Lung (tissue), 12 donors: ENCODE results near the gene EGF. TPM values are rescaled to one million over a fixed set of nuclear protein-coding genes. Genes with fewer than 3 reads are reported as not detected.
A peak's percentile ranks its signal among the peaks of the same experiment; 100 is the strongest.

Source experiments
- ATAC-seq: fragments of 200-7000 bp; cut with Tn5 transposase; one replicate; pipeline ENCODE4 v1.9.1; 2020; ENCODE audit warnings: moderate number of reproducible peaks; ENCODE audit not compliant: insufficient read depth, low FRiP score
- DNase-seq, 3 donors: peaks; one replicate each; pipeline ENCODE4 v3.0.0-alpha.2; 2013 to 2017
- H3K27ac ChIP-seq, 2 donors: one replicate each; pipeline ENCODE4 v1.5.1; 2013; ENCODE audit warnings: mild to moderate bottlenecking in 2 of 2, moderate library complexity in 2 of 2, control low read depth in 1 of 2, inconsistent platforms in 1 of 2, low read depth in 1 of 2, low read length in 1 of 2
- H3K27me3 ChIP-seq, 3 donors: one replicate each; pipeline ENCODE4 v1.5.1; 2013; ENCODE audit warnings: low read length in 2 of 3; ENCODE audit not compliant: control insufficient read depth in 3 of 3, insufficient read depth in 3 of 3
- H3K36me3 ChIP-seq, 4 donors: one replicate each; pipeline ENCODE4 v1.5.1; 2013; ENCODE audit warnings: low read length in 4 of 4, mild to moderate bottlenecking in 1 of 4, moderate library complexity in 1 of 4; ENCODE audit not compliant: control insufficient read depth in 4 of 4, insufficient read depth in 4 of 4
- H3K4me1 ChIP-seq, 5 donors: one replicate each; pipeline ENCODE4 v1.5.1; 2013; ENCODE audit warnings: low read length in 5 of 5, mild to moderate bottlenecking in 2 of 5, moderate library complexity in 1 of 5; ENCODE audit not compliant: control insufficient read depth in 5 of 5, insufficient read depth in 5 of 5
- H3K4me3 ChIP-seq: one replicate; pipeline ENCODE4 v1.5.1; 2013; ENCODE audit warnings: mild to moderate bottlenecking, control low read depth, moderate library complexity
- H3K9ac ChIP-seq, 2 donors: one replicate each; pipeline ENCODE4 v1.5.1; 2013; ENCODE audit warnings: low read length in 2 of 2, control low read depth in 1 of 2; ENCODE audit not compliant: insufficient read depth in 1 of 2
- H3K9me3 ChIP-seq, 4 donors: one replicate each; pipeline ENCODE4 v1.5.1; 2013; ENCODE audit warnings: low read length in 3 of 4, mild to moderate bottlenecking in 1 of 4, moderate library complexity in 1 of 4; ENCODE audit not compliant: control insufficient read depth in 4 of 4, insufficient read depth in 3 of 4
- CTCF ChIP-seq: IDR thresholded peaks from 2 replicates; pipeline ENCODE4 v1.5.1; 2012; ENCODE audit warnings: mild to moderate bottlenecking; ENCODE audit errors: control extremely low read depth, extremely low read depth
- WGBS, 2 donors: extraction: QIAGEN DNeasy Blood & Tissue Kit; methylation state at CpG; one replicate each; pipeline ENCODE4 v1.1.7; 2013; 5-methylcytosine and 5-hydroxymethylcytosine counted together
- polyA plus RNA-seq, 2 donors: library from polyadenylated mRNA; stranded (reverse); fragments of 200-250 nt; gene quantifications; one replicate each; pipeline ENCODE4 v1.2.1, GENCODE V29; 2013
- total RNA-seq, 2 donors: library from RNA; depleted of rRNA in 1 of 2; stranded (reverse); fragments of >200 nt in 1 of 2; gene quantifications; one replicate each; pipeline ENCODE4 v1.2.1, GENCODE V29; 2014 to 2021
- donor health status: control.
- donor health status: control.
- donor health status: Bipolar disorder and iron deficiency.
- donor health status: healthy.
- donor health status: DM: yes; HTN: yes; CAD: no.

Gene EGF
- total and polyA plus RNA-seq, 4 donors: 0.75 to 2.6 (median 1.5) TPM

GRCh38 chr4:110049951-110050925, 137.6 kb downstream of the EGF start:
- WGBS, 2 donors: 61 to 69% methylated on average over 9 of the region's 9 CpGs
- Histone ChIP-seq H3K4me1 (peaks cover 0 to 13% (median 0%) of the 10 kb centered on the region in 5 donors), H3K27ac (no peak overlapping the region), H3K27me3 (no peaks in the 10 kb centered on the region), H3K36me3 (no peaks in the 10 kb centered on the region), H3K4me3 (no peak overlapping the region), H3K9ac (no peak overlapping the region), H3K9me3 (peaks cover 0 to 2% (median 0%) of the 10 kb centered on the region in 4 donors)
- ATAC-seq: peak; percentile 71
- peak; percentile 61 for TF ChIP-seq CTCF
- peak; percentile 33 to 65 (median 48) for DNase-seq

GRCh38 chr4:110055158-110055768, 142.6 kb downstream of the EGF start:
- peaks cover 0 to 4% (median 0%) of the 10 kb centered on the region in 5 donors for H3K4me1 ChIP-seq
- H3K27me3 ChIP-seq: no peaks in the 10 kb centered on the region
- ATAC-seq (no peak), DNase-seq (no peak)
- no peaks in the 10 kb centered on the region for H3K36me3 ChIP-seq
- peaks cover 0 to 2% (median 0%) of the 10 kb centered on the region in 4 donors for H3K9me3 ChIP-seq
- no peak for TF ChIP-seq CTCF
- no peak overlapping the region for H3K4me3 ChIP-seq
- no peak overlapping the region for H3K27ac ChIP-seq
- 67 to 68% methylated on average over 3 of the region's 3 CpGs for WGBS, 2 donors
- no peak overlapping the region for H3K9ac ChIP-seq

GRCh38 chr4:110058677-110059076, 146.0 kb downstream of the EGF start:
- Histone ChIP-seq H3K9ac (no peak overlapping the region), H3K4me1 (peaks cover 0 to 1% (median 0%) of the 10 kb centered on the region in 5 donors), H3K4me3 (no peak overlapping the region), H3K9me3 (no peaks in the 10 kb centered on the region), H3K27me3 (no peaks in the 10 kb centered on the region), H3K36me3 (no peaks in the 10 kb centered on the region), H3K27ac (no peak overlapping the region)
- 76 to 89% methylated on average over 1 of the region's 1 CpG for WGBS, 2 donors
- DNase-seq: no peak
- TF ChIP-seq CTCF: no peak
- no peak for ATAC-seq
